GM21360 (cell line): ENCODE results near the gene SLC12A7.
"Not testable (repeated sequence)": the region's sequence is repeated elsewhere in the genome, so short reads cannot be mapped to it uniquely, and the experiment has no call there.

Experiments used
- ATAC-seq: cut with Tn5 transposase; IDR thresholded peaks from one replicate; pipeline ENCODE4 v1.9.1; 2021; ENCODE audit warnings: mild to moderate bottlenecking, moderate library complexity; ENCODE audit not compliant: unreplicated experiment

Gene SLC12A7

GRCh38 chr5:1083026-1083425 lies 28.8 kb downstream of the SLC12A7 start:
- ATAC-seq = not testable (repeated sequence)

- no peak for ATAC-seq
Measured at GRCh38 chr5:1081519-1081918, 30.3 kb downstream of the SLC12A7 start.

GRCh38 chr5:1080432-1080831 lies 31.4 kb downstream of the SLC12A7 start:
- ATAC-seq = no peak

GRCh38 chr5:1079961-1080360 lies 31.9 kb downstream of the SLC12A7 start:
- ATAC-seq = no peak

GRCh38 chr5:1079486-1079885 lies 32.4 kb downstream of the SLC12A7 start:
- ATAC-seq = no peak

GRCh38 chr5:1078851-1079250 lies 33.0 kb downstream of the SLC12A7 start:
- no peak for ATAC-seq

- no peak for ATAC-seq
Measured at GRCh38 chr5:1078206-1078605, 33.7 kb downstream of the SLC12A7 start.

GRCh38 chr5:1077491-1078020 lies 34.3 kb downstream of the SLC12A7 start:
- no peak for ATAC-seq

GRCh38 chr5:1077026-1077425 lies 34.8 kb downstream of the SLC12A7 start:
- no peak for ATAC-seq

- no peak for ATAC-seq
Measured at GRCh38 chr5:1076406-1076805, 35.5 kb downstream of the SLC12A7 start.

- ATAC-seq = no peak
Measured at GRCh38 chr5:1075931-1076330, 35.9 kb downstream of the SLC12A7 start.

GRCh38 chr5:1075555-1075881 lies 36.3 kb downstream of the SLC12A7 start:
- no peak for ATAC-seq

GRCh38 chr5:1074816-1075554 lies 36.9 kb downstream of the SLC12A7 start:
- no peak for ATAC-seq

- ATAC-seq = no peak
Measured at GRCh38 chr5:1074226-1074625, 37.6 kb downstream of the SLC12A7 start.

GRCh38 chr5:1073239-1074102 lies 38.4 kb downstream of the SLC12A7 start:
- ATAC-seq = no peak

- no peak for ATAC-seq
Measured at GRCh38 chr5:1069720-1070088, 42.2 kb downstream of the SLC12A7 start.

- ATAC-seq = no peak
Measured at GRCh38 chr5:1068895-1069719, 42.8 kb downstream of the SLC12A7 start.

GRCh38 chr5:1068204-1068894 lies 43.5 kb downstream of the SLC12A7 start:
- no peak for ATAC-seq

GRCh38 chr5:1067141-1068121 lies 44.4 kb downstream of the SLC12A7 start:
- ATAC-seq = no peak
